K562 (cell line): ENCODE data around the gene TEX28. TPM values are rescaled to one million over a fixed set of nuclear protein-coding genes. Genes with fewer than 3 reads are reported as not detected.
A peak's percentile ranks its signal among the peaks of the same experiment; 100 is the strongest.
"Not testable (repeated sequence)": the region's sequence is repeated elsewhere in the genome, so short reads cannot be mapped to it uniquely, and the experiment has no call there.

Source experiments
- ATAC-seq: fragments of 200-7000 bp; cut with Tn5 transposase; 3 replicates; pipeline ENCODE4 v1.9.1; 2020; ENCODE audit warnings: moderate library complexity
- BruUV-seq: library from RNA; stranded (reverse); fragments of 400-500 nt; replicated peaks from 2 replicates; lab custom pipeline; 2021; lab: Mats Ljungman, UMichigan
- CTCF ChIA-PET: fragments of 300-600 bp; formaldehyde crosslinking; extraction: SDS; loops from one replicate; lab custom pipeline; 2021; ENCODE audit warnings: low intra/inter-chr PET ratio; lab: Yijun Ruan, JAX
- POLR2A ChIA-PET: fragments of 300-600, 350-650 bp; sonication (Branson Sonifier 250); formaldehyde crosslinking; extraction: SDS; loops from one replicate; lab custom pipeline; 2021; ENCODE audit warnings: antibody characterized with exemption, inconsistent platforms; lab: Yijun Ruan, JAX
- DNase-seq, 4 experiments: peaks; one replicate each; pipeline versions ENCODE4 v3.0.0 to v3.0.0-alpha.2; 2011 to 2018; ENCODE audit warnings: low spot score in 3 of 4, mixed read lengths in 3 of 4; ENCODE audit errors: extremely low read depth in 1 of 4
- FAIRE-seq: peaks from 2 replicates; lab custom pipeline; 2011; peaks lifted over from hg19 to GRCh38; lab: Jason Lieb, UNC
- H2AFZ ChIP-seq: 2 replicates; pipeline ENCODE4 v1.6.0; 2011; ENCODE audit warnings: low read depth, low read length, control low read depth, inconsistent platforms
- H3K27ac ChIP-seq: fragments of 200-600 bp; 3 replicates; pipeline ENCODE4 v1.8.0; 2011; ENCODE audit warnings: low read depth, mild to moderate bottlenecking, control low read depth, inconsistent platforms, low read length, moderate library complexity, mixed read lengths; ENCODE audit errors: extremely low read depth
- H3K27me3 ChIP-seq, 2 experiments: fragments of 300-600 bp in 1 of 2; 2 replicates in 1 of 2; 3 replicates in 1 of 2; pipeline versions ENCODE4 v1.6.0 to v1.8.0; 2011; ENCODE audit warnings: inconsistent platforms in 2 of 2, low read length in 2 of 2, mild to moderate bottlenecking in 1 of 2, mixed read lengths in 1 of 2, moderate library complexity in 1 of 2; ENCODE audit not compliant: control insufficient read depth in 2 of 2, insufficient read depth in 2 of 2
- H3K36me3 ChIP-seq: fragments of 300-600 bp; 3 replicates; pipeline ENCODE4 v1.8.0; 2011; ENCODE audit warnings: mild to moderate bottlenecking, low read length, inconsistent platforms; ENCODE audit not compliant: control insufficient read depth, insufficient read depth
- H3K4me1 ChIP-seq, 2 experiments: fragments of 200-600 bp in 1 of 2; replicated peaks in 1 of 2; 2 replicates in 1 of 2; 3 replicates in 1 of 2; pipeline versions ENCODE4 v1.5.1 to v1.8.0; 2011; ENCODE audit warnings: inconsistent platforms in 2 of 2, low read length in 2 of 2, mild to moderate bottlenecking in 1 of 2, mixed read lengths in 1 of 2, moderate library complexity in 1 of 2; ENCODE audit not compliant: control insufficient read depth in 2 of 2, insufficient read depth in 2 of 2
- H3K4me2 ChIP-seq: 2 replicates; pipeline ENCODE4 v1.6.1; 2011; ENCODE audit warnings: low read length, control low read depth, inconsistent platforms, mixed read lengths; ENCODE audit not compliant: insufficient read depth
- H3K4me3 ChIP-seq: fragments of 200-600 bp; sonication (generic), shearing (Covaris generic); 2 replicates; pipeline ENCODE4 v1.5.1; 2016; ENCODE audit warnings: control low read depth, inconsistent platforms
- H3K79me2 ChIP-seq: fragments of 200-600 bp; 3 replicates; pipeline ENCODE4 v1.8.0; 2011; ENCODE audit warnings: low read length, inconsistent platforms; ENCODE audit not compliant: control insufficient read depth, insufficient read depth
- H3K9ac ChIP-seq, 2 experiments: 2 replicates each; pipeline versions ENCODE4 v1.6.0 to v1.6.1; 2011; ENCODE audit warnings: low read depth in 2 of 2, low read length in 2 of 2, control low read depth in 1 of 2, inconsistent platforms in 1 of 2, mild to moderate bottlenecking in 1 of 2, mixed read lengths in 1 of 2; ENCODE audit not compliant: insufficient read depth in 1 of 2
- H3K9me1 ChIP-seq: one replicate; pipeline ENCODE4 v1.6.0; 2011; ENCODE audit warnings: inconsistent platforms, mild to moderate bottlenecking, low read length, moderate library complexity; ENCODE audit not compliant: control insufficient read depth, insufficient read depth
- H3K9me3 ChIP-seq: replicated peaks from 2 replicates; pipeline ENCODE4 v1.5.1; 2011; ENCODE audit warnings: low read depth, low read length, inconsistent platforms; ENCODE audit not compliant: control insufficient read depth, insufficient read depth
- H4K20me1 ChIP-seq: replicated peaks from 2 replicates; pipeline ENCODE4 v1.6.1; 2011; ENCODE audit warnings: low read length, inconsistent platforms, mixed read lengths; ENCODE audit not compliant: control insufficient read depth, insufficient read depth
- CEBPB ChIP-seq: fragments of 450-650 bp; IDR thresholded peaks from 2 replicates; pipeline ENCODE4 v1.6.1; 2016; ENCODE audit warnings: missing genetic modification characterization, missing compliant biosample characterization
- E2F8 ChIP-seq: fragments of 450-650 bp; IDR thresholded peaks from 2 replicates; pipeline ENCODE4 v1.7.1; 2018; ENCODE audit warnings: mild to moderate bottlenecking, low read depth; ENCODE audit not compliant: partially characterized antibody
- FOS ChIP-seq: IDR thresholded peaks from 3 replicates; pipeline ENCODE4 v1.6.1; 2011; ENCODE audit not compliant: insufficient read length; ENCODE audit errors: extremely low read depth
- GTF2B ChIP-seq: IDR thresholded peaks from 2 replicates; pipeline ENCODE4 v1.6.1; 2011; ENCODE audit not compliant: insufficient read length; ENCODE audit errors: extremely low read depth
- MITF ChIP-seq: IDR thresholded peaks from 2 replicates; pipeline ENCODE4 v1.6.1; 2014; ENCODE audit warnings: antibody characterized with exemption
- NUFIP1 ChIP-seq: fragments of 450-650 bp; IDR thresholded peaks from 2 replicates; pipeline ENCODE4 v1.6.1; 2018; ENCODE audit not compliant: partially characterized antibody
- SMARCA5 ChIP-seq: fragments of 450-650 bp; IDR thresholded peaks from 2 replicates; pipeline ENCODE4 v1.6.1; 2016
- ZNF778 ChIP-seq: fragments of 450-650 bp; formaldehyde crosslinking; IDR thresholded peaks from 2 replicates; pipeline ENCODE4 v1.4.0; 2020; ENCODE audit warnings: mild to moderate bottlenecking, moderate library complexity
- WGBS: fragments of 100-300 bp; shearing (Covaris generic); methylation state at CpG from one replicate; pipeline ENCODE4 v1.1.6; 2016; ENCODE audit warnings: low coverage, mixed read lengths; ENCODE audit not compliant: insufficient coverage; ENCODE audit errors: missing lambda C conversion rate; 5-methylcytosine and 5-hydroxymethylcytosine counted together
- in situ Hi-C: fragments of 300-500 bp; cut with MboI; formaldehyde crosslinking; loops from 4 replicates; pipeline ENCODE4 v1.15.0; 2018; ENCODE audit warnings: inconsistent platforms, mixed read lengths
- intact Hi-C: fragments of 100-400 bp; cut with micrococcal nuclease; formaldehyde crosslinking; loops from 2 replicates; pipeline ENCODE4 v1.14.2; 2022
- polyA plus RNA-seq, 8 experiments: library from polyadenylated mRNA; depleted of rRNA in 4 of 8; stranded (reverse) in 5 of 8; unstranded in 3 of 8; fragments of >200 nt; fragmentation: Nextera tagmentation in 2 of 8; fragmentation: Illumina TruSeq in 1 of 8; extraction: Ambion mirVana in 2 of 8; extraction: Trizol in 1 of 8; gene quantifications; 2 replicates each; pipeline versions ENCODE4 v1.2.1 to v1.2.3, GENCODE V29; 2011 to 2014; ENCODE audit warnings: inconsistent platforms in 1 of 8, missing spikeins in 1 of 8
- total RNA-seq, 7 experiments: library from RNA; depleted of rRNA in 6 of 7; stranded (reverse); fragments of >200 nt in 6 of 7; fragmentation: Illumina TruSeq in 2 of 7; extraction: Trizol in 2 of 7; gene quantifications; 2 replicates each; pipeline versions ENCODE4 v1.2.1 to v1.2.3, GENCODE V29; 2011 to 2021; ENCODE audit warnings: low replicate concordance in 1 of 7

TEX28 gene
- total and polyA plus RNA-seq, 9 of the 15 experiments (the other 6 are each of a cell fraction or from before 2014, with no cell fraction given): not detected

- TF ChIP-seq FOS: no peak
- no peak for TF ChIP-seq SMARCA5
- no peak for TF ChIP-seq NUFIP1
- TF ChIP-seq ZNF778 (CRISPR knock-in tag): no peak
Observed at GRCh38 chrX:154303476-154303875, 8.6 kb upstream of the TEX28 start (continued).

GRCh38 chrX:154302998-154303397 is 8.1 kb upstream of the TEX28 start:
- H3K79me2 ChIP-seq, H3K27ac ChIP-seq, H3K4me1 ChIP-seq, H3K4me2 ChIP-seq, H3K9ac ChIP-seq, BruUV-seq, DNase-seq, H3K36me3 ChIP-seq, H3K4me3 ChIP-seq, ATAC-seq, H3K9me1 ChIP-seq, intact Hi-C loops, POLR2A ChIA-PET, H3K27me3 ChIP-seq, H2AFZ ChIP-seq, FAIRE-seq, H3K9me3 ChIP-seq, H4K20me1 ChIP-seq, CTCF ChIA-PET: not testable (repeated sequence)
- in situ Hi-C loops: loop anchor here (25.0 kb wide), 1 partner anchor 91 kb away; the partner anchor contains the start of gene OPN1MW2
- 67% methylated on average over 7 of the region's 7 CpGs for WGBS

- Histone ChIP-seq H2AFZ (no peak overlapping the region), H3K79me2 (no peaks in the 10 kb centered on the region), H4K20me1 (no peaks in the 10 kb centered on the region), H3K4me1 (peaks cover 0 to 1% of the 10 kb centered on the region in 2 experiments; a peak in 2 of 5 replicates), H3K4me3 (no peak overlapping the region), H3K4me2 (no peak overlapping the region), H3K9ac (no peak overlapping the region), H3K9me1 (no peaks in the 10 kb centered on the region), H3K36me3 (no peaks in the 10 kb centered on the region), H3K9me3 (no peaks in the 10 kb centered on the region), H3K27ac (no peak overlapping the region), H3K27me3 (no peaks in the 10 kb centered on the region)
- WGBS: 68% methylated on average over 8 of the region's 8 CpGs
- in situ Hi-C loops (loop anchor here (25.0 kb wide), 1 partner anchor 89 kb away; the partner anchor contains the start of gene OPN1MW2), intact Hi-C loops (no loop called here)
- DNase-seq: no peak
- ChIA-PET CTCF (no interaction called here), POLR2A (no interaction called here)
- no TSS peak for BruUV-seq
- FAIRE-seq: no peak
- ATAC-seq: no peak
- TF ChIP-seq GTF2B (no peak), CEBPB (tag) (peak; percentile 73), MITF (no peak), E2F8 (no peak)
Observed at GRCh38 chrX:154300816-154301215, 5.9 kb upstream of the TEX28 start.
